Neural cell (in vitro differentiated cells): Measurements from ENCODE around the gene ARF3. TPM values are rescaled to one million over a fixed set of nuclear protein-coding genes. Genes with fewer than 3 reads are reported as not detected.

Source experiments
- polyA plus RNA-seq: library from polyadenylated mRNA; depleted of rRNA; stranded (reverse); fragments of >200 nt; gene quantifications from 2 replicates; pipeline ENCODE4 v1.2.3, GENCODE V29; 2014
- small RNA-seq, 3 experiments: library from RNA; depleted of rRNA; stranded (forward); fragments of <200 nt; gene quantifications; one replicate each; pipeline ENCODE3, GENCODE V24; 2012

ARF3 gene
- polyA plus RNA-seq, 1 donor from 2014 or later: 114 TPM

Small RNA genes within 50 kb of the gene (small RNA-seq; reads per million reads assigned to genes)
- gene AC073610.1: 0 reads per million in 3 experiments
- gene RNU6-600P: 0 reads per million in 3 experiments
- gene RNU6-940P: 0 reads per million in 3 experiments

Other genes starting within 250 kb of the ARF3 start
- 24.0 and 28.2 TPM in 2 replicates for gene CCNT1, start 240.8 kb downstream of the ARF3 start, polyA plus RNA-seq
- gene ADCY6, start 168.4 kb downstream of the ARF3 start, polyA plus RNA-seq: 43.1 and 48.2 TPM in 2 replicates
- gene CACNB3, start 139.0 kb downstream of the ARF3 start, polyA plus RNA-seq: 123 and 129 TPM in 2 replicates
- 94.6 and 96.5 TPM in 2 replicates for gene DDX23, start 105.3 kb downstream of the ARF3 start, polyA plus RNA-seq
- 1.3 and 5.8 TPM in 2 replicates for gene RND1, start 91.6 kb downstream of the ARF3 start, polyA plus RNA-seq
- 24.5 and 24.9 TPM in 2 replicates for gene FKBP11, start 32.0 kb downstream of the ARF3 start, polyA plus RNA-seq
- gene WNT10B, start 14.2 kb upstream of the ARF3 start, polyA plus RNA-seq: 0.92 and 1.2 TPM in 2 replicates
- gene WNT1, start 20.8 kb upstream of the ARF3 start, polyA plus RNA-seq: not detected in 2 replicates
- 0.20 and 0.51 TPM in 2 replicates for gene DDN, start 41.9 kb upstream of the ARF3 start, polyA plus RNA-seq
- 69.0 and 71.0 TPM in 2 replicates for gene PRKAG1, start 61.3 kb upstream of the ARF3 start, polyA plus RNA-seq
- gene KMT2D, start 103.3 kb upstream of the ARF3 start, polyA plus RNA-seq: 14.1 and 15.8 TPM in 2 replicates
- gene RHEBL1, start 112.5 kb upstream of the ARF3 start, polyA plus RNA-seq: 0.68 TPM in 1 of 2 replicates, not detected in the other
- gene DHH, start 137.3 kb upstream of the ARF3 start, polyA plus RNA-seq: 0.28 and 0.66 TPM in 2 replicates
- gene LMBR1L, start 153.4 kb upstream of the ARF3 start, polyA plus RNA-seq: 344 and 381 TPM in 2 replicates
- 573 and 605 TPM in 2 replicates for gene TUBA1B, start 173.9 kb upstream of the ARF3 start, polyA plus RNA-seq
- gene TUBA1A, start 231.6 kb upstream of the ARF3 start, polyA plus RNA-seq: 14,333 and 15,501 TPM in 2 replicates